Measurements from ENCODE around the gene COG6.

The COG6 gene
- total RNA-seq: 8.1 to 42.6 (median 24.4) reads per million in 17 experiments

GRCh38 chr13:39655569-39656324 is at the start of gene COG6:
COG6 (plus strand) TSS chr13:39655662; CDS start chr13:39655727, 65 bp downstream.
- peak; percentile 90 to 95 (median 94) for DNase-seq

DNA sequence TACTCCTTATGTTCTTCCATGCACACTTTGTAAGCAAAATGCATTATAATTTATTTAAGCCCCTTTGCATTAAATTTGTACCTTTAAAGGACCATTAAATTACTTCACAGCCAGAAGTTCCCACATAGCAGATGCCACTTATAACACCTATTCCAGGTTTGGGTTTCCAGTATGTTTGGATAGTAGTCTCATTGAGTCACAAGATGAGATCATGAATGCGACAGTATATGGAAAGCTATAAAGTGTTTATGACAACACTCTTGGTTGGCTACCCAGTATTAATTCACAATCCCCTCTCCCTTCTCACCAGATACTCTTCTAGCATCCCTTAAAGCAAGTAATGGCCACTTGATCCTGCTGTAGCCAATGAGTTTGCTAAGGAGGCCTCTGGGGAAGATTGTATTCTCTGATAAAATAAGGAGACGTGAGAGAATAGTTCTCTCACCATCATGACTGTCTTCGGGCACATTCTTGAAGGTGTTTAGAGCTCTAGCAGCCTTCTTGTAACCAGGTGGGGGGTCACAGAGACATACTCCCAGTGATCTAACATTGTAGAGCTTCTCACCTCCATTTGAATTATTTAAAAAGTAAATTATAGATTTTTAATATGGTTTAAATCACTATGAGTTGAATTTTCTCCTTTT is 49.7 kb upstream of the COG6 start:
- no peak for DNase-seq

GRCh38 chr13:39607876-39608275 is 47.6 kb upstream of the COG6 start:
- no peak for DNase-seq

GRCh38 chr13:39612023-39612637 is 43.3 kb upstream of the COG6 start:
- DNase-seq: peak; percentile 68 to 87 (median 74)

- DNase-seq: peak; percentile 58 to 84 (median 70)
These were observed 39.3 kb upstream of the COG6 start for GRCh38 chr13:39616087-39616694.

DNA sequence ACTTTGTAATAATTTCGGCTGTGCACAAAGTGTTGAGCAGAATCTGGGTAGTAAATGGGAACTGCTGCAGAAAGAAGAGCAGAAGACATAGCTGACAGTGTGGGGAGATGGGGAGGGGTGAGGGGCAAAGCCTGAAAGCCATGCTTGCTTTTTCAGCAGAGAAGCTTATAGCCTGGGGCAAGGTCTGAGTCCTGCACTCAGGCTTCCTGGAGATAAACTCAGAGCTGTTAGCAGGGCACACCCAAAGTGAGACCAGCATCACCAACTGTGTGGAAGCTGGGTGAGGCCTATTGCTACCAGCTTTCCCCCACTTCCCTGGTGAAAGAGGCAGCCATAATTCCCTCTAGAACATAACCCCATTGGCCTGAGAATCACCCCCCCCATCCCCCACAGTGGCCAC is 36.9 kb upstream of the COG6 start:
- no peak for DNase-seq

GRCh38 chr13:39623466-39623865 is 32.0 kb upstream of the COG6 start:
- DNase-seq: no peak

DNA sequence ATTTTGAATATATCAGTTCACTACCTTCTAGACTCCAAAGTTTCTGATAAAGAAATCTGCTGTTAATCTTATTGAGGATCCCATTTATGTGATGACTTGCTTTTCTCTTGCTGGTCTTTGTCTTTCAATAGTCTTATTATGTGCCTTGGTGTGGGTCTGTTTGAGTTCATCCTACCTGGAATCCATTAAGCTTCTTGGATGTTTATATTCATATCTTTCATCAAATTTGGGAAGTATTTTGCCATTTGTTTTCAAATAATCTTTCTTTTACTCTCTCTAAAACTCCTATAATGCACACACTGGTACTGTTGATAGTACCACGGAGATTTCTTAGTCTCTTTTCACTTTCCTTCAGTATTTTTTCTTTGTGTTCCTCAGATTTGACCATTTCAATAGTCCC is 24.2 kb upstream of the COG6 start:
- DNase-seq: no peak

DNA sequence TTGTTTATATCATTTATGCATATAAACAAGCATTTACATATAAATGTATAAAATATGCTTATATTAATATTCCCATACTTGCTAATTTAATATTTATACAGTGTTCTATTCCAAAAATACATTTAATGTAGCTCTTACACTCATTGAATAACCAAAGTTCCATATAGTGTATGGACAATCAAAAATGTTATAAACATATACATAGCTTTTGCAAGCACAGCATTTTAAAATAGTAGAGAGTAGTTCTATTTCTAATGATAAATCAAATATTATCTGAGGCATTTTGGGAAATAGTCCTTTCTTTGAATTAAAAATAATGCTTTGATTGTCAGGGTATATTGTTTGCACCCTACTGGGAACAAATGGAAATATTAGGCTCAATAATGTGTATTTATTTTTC is 22.5 kb upstream of the COG6 start:
- no peak for DNase-seq

DNA sequence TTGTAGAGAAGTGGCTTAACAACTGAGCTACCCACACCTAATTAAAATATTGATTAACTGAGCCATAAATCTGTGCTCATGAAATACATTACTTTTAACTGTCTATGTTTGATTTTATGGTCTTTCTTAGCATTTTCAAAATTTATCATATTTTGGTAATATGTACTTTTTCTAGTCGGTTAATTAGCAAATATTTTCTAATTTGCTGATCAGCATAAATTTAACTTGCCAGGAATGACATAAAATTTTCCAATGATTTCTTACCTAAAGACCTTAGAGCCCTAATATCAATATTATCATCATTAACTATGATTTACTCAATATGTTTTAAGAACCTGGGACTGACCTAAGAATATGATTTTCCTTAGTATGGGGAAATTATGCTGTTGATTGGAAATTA is 19.9 kb upstream of the COG6 start:
- no peak for DNase-seq

DNA sequence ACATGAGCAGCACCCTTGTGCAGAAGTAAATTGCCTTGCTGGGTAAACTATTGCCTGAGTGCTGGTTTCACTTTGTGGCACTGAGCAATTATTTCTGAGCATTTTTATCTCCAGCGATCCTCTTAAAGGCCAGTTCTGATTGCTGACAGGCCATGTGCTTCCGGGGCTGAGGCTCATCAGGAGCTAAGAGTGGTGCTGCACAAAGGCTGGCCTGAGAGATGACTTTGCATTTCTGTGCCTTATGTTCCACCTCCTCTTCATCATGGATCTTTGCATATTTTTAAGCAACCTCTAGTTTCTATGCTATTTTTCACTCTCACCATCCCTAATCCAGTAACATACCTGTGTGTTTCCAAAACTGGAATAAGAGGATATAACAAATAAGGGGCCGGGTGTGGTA is 17.6 kb upstream of the COG6 start:
- DNase-seq: no peak

DNA sequence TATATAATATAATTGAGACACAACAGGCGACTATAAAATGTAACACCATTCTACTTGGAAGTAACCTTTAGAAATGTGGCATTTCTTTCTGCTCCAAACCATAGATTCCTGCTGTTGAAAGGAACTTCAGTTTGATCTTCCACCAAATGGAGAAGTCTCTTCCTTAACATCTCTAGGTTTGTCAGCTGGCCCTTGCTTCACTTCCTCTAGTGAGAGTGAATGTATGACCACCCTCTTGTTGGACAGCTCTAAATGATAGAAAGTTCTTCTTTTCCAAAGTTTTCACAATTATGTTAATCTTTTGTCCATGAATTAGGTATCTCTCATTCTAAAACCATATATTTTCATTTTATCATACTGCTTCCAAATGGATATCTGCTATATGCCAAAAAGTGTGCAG is 13.8 kb upstream of the COG6 start:
- DNase-seq: peak; percentile 62 to 82 (median 76)

- DNase-seq: no peak
These were observed 9.3 kb upstream of the COG6 start for GRCh38 chr13:39646122-39646521.

- peak in 1 of 4 experiments; percentile 2 for DNase-seq
These were observed 357 bp upstream of the COG6 start for GRCh38 chr13:39655041-39655568.

DNA sequence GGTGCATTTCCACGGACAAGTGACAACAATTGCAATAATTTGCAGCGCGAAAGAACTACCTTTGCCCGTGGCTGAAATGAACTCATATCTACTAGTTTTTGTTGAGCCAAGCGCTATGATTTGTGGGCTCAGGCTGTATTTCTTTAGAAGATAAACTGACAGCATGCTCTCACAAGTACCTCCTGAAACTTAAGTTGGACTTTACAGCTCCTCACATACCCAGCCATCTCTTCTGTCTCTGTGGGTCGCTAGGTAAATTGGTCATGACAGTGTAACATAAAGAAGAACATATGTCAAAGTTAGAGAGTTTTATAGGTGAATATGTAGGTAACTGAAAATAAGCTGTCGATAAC is 839 bp downstream of the COG6 start:
- DNase-seq: peak in 1 of 4 experiments; percentile 4

- no peak for DNase-seq
These were observed 8.0 kb downstream of the COG6 start for GRCh38 chr13:39663508-39663907.

- DNase-seq: no peak
These were observed 8.5 kb downstream of the COG6 start for GRCh38 chr13:39663958-39664357.

DNA sequence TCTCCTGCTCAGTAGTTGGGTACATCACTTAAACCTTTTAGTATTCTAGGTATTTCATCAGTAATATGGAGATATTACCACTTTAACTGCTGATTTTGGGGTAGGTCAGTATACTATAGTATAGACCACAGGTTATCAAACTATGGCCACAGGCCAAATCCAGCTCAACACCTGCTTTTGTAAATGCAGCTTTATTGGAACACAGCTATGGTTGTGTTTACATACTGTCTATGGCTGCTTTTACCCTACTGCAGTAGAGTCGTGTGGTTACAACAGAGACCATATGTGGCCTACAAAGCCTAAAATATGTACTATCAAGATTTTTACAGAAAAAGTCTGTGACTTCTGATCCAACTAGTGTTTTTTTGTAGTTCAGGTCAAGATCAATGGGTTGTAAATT is 10.3 kb downstream of the COG6 start:
- DNase-seq: no peak

DNA sequence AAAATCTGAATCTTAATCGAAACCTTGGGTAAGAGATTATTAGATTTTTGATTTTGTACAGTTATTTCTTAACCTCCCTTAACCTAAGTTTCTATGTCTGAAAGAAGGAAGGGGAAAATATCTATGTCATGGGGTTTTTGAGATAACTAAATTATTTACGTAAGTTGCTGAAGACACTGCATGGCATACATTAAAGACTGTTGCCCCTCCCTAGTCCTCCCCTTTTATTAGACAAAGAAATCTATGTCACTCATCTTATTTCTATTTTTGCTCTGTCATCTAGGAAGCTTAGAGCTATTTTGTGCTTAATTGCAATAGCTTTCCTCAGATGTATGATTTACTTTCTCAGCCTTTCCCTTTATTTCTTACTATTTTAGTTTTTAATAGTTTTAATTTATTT is 15.0 kb downstream of the COG6 start:
- no peak for DNase-seq

GRCh38 chr13:39672378-39673132 is 17.1 kb downstream of the COG6 start:
- no peak for DNase-seq

DNA sequence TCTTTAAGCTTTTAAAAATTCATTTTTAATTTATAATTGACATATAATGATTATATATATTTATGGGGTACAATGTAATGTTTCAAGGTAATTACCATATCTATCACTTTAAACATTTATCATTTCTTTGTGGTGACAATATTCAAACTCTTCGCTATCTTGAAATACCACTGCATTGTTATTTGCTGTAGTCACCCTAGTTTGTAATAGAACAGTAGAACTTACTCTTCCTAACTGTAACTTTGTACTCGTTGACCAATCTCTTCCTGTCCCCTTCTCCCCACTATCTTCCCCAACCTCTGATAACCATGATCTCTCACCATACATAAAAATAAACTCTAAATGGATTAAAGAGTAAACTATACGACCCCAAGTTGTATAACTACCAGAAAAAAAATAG is 20.4 kb downstream of the COG6 start:
- no peak for DNase-seq

DNA sequence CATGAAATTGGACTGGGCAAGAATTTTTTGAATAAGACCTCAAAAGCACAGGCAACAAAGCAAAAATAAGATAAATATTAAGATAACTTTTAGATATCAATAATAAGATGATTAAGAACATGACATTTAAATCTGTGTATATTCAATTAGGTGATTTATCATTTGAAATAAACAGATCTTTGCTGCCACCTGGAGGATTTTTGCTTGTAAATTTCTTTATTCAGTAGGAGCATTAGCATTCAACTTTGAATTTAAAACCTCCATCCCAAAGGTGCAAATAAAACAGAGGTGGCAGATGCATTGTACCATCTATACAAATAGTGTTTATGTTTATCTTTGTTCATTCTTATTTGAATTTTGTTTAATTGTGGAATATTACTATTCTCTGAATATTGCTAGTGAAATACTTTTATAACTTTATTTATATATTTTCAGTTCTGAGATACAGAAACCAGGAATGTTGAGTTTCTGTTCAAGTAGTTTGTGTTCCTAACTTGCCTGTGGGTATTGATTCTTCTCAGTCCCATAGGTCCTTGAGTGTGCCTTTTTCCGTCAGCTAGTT is 20.9 kb downstream of the COG6 start:
- peak; percentile 9 to 67 (median 64) for DNase-seq
